GM10266 (cell line): ENCODE results near the gene RBAK.
A peak's percentile ranks its signal among the peaks of the same experiment; 100 is the strongest.

Experiments used
- DNase-seq: peaks from one replicate; pipeline ENCODE4 v3.0.0; 2012; ENCODE audit errors: extremely low spot score
- TF ChIP-seq, protein P1 (sequence below): IDR thresholded peaks from 2 replicates; pipeline ENCODE4 v1.5.1; 2012; ENCODE audit warnings: mild to moderate bottlenecking, low read depth; ENCODE audit not compliant: control insufficient read depth, insufficient read depth; ENCODE audit errors: missing control alignments

Gene RBAK

DNA sequence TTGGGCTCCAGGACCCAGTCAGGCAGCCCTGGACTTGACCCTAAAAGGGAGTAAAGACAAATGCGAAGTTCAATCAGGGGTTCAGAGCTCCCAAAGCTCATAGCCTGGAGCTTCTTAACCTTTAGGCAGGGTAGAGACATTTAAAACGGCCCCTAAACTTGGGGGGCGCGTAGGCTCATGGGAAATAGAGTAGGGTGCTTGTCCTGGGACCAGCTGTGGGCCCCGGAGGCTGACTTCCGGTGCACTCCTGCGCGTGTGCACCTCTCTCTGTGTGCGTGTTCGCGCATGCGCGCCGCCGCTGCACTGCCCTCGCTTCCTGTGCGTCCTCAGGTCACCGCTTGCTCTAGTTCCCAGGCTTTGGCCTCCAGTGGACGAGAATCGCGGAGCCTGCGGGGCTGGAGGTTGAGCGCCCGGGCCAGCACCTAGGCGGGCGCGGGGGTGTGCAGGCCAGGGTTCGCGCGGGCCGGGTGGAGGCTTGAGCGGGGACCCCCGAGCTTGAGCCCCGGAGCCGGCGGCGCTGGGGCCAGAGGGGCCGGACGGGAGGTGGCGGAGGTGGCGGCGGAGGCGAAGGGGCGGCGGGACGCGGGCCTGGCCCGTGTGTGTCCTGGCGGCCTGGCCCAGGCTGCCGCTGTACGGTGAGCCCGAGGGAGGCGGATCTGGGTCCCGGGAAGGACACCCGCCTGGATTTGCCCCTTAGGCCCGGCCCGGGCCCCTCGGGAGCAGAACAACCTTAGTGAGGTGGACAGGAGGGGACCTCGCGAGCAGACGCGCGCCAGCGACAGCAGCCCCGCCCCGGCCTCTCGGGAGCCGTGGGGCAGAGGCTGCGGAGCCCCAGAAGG is at the start of gene RBAK:
Gene RBAK (plus strand): TSS at position 303 of the 839 bp plus-strand sequence. CDS start 2,217 bp downstream, outside the sequence.
- DNase-seq = peak; percentile 93
- TF ChIP-seq, protein P1, sequence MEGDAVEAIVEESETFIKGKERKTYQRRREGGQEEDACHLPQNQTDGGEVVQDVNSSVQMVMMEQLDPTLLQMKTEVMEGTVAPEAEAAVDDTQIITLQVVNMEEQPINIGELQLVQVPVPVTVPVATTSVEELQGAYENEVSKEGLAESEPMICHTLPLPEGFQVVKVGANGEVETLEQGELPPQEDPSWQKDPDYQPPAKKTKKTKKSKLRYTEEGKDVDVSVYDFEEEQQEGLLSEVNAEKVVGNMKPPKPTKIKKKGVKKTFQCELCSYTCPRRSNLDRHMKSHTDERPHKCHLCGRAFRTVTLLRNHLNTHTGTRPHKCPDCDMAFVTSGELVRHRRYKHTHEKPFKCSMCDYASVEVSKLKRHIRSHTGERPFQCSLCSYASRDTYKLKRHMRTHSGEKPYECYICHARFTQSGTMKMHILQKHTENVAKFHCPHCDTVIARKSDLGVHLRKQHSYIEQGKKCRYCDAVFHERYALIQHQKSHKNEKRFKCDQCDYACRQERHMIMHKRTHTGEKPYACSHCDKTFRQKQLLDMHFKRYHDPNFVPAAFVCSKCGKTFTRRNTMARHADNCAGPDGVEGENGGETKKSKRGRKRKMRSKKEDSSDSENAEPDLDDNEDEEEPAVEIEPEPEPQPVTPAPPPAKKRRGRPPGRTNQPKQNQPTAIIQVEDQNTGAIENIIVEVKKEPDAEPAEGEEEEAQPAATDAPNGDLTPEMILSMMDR = no peak

DNA sequence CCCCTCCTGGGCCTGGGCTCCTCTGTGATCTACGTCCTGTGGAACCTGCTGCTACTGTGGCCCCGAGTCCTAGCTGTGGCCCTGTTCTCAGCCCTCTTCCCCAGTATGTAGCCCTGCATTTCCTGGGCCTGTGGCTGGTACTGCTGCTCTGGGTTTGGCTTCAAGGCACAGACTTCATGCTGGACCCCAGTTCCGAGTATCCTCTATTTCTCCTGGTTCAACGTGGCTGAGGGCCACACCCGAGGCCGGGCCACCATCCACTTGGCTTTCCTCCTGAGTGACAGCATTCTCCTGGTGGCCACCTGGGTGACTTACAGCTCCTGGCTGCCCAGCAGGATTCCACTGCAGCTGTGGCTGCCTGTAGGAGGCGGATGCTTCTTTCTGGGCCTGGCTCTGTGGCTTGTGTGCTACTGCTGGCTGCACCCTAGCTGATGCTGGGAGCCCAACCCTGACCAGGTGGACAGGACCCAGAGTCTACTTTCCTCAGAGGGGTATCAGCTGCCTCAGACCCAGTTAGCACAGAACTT is 48.9 kb upstream of the RBAK start:
- DNase-seq = no peak
- TF ChIP-seq, protein P1 = no peak

GRCh38 chr7:4998244-4998643 is 47.4 kb upstream of the RBAK start:
- TF ChIP-seq, protein P1 = no peak
- no peak for DNase-seq

GRCh38 chr7:4998910-4999309 is 46.8 kb upstream of the RBAK start:
- TF ChIP-seq, protein P1 = no peak
- no peak for DNase-seq

GRCh38 chr7:4999369-4999950 is 46.2 kb upstream of the RBAK start:
- TF ChIP-seq, protein P1 = no peak
- no peak for DNase-seq

- TF ChIP-seq, protein P1 = no peak
- DNase-seq = no peak
These were observed 44.7 kb upstream of the RBAK start for GRCh38 chr7:5001003-5001402.

DNA sequence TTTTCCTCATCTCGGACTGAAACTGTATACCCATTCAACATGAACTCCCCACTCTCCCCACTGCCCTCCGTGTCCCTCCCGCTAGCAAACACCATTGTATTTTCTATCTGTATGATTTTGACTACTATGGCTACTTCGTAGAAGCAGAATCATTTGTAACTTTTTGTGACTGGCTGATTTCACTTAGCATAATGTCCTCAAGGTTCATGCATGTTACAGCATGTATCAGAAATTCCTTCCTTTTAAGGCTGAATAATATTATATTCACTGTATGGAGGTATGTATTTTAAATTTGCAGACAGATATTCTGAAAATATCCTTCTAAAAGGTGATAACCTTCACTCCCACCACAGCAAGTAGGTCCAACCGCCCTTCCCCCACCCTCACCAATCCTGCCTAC is 43.7 kb upstream of the RBAK start:
- DNase-seq = no peak
- TF ChIP-seq, protein P1 = no peak
